B cell (primary cell): ENCODE results near the gene NOL4L. TPM values are rescaled to one million over a fixed set of nuclear protein-coding genes. Genes with fewer than 3 reads are reported as not detected.

ENCODE experiments used
- ATAC-seq: fragments of 200-7000 bp; cut with Tn5 transposase; one replicate; pipeline ENCODE4 v1.10.0; 2021; ENCODE audit warnings: low read depth, mild to moderate bottlenecking, moderate number of reproducible peaks, moderate library complexity
- CTCF ChIA-PET: fragments of 350-600 bp; sonication (Branson Sonifier 250); formaldehyde crosslinking; loops from one replicate; lab custom pipeline; 2021; ENCODE audit warnings: antibody characterized with exemption, inconsistent platforms; lab: Charles Lee
- POLR2A ChIA-PET: fragments of 350-600 bp; sonication (Branson Sonifier 250); formaldehyde crosslinking; loops from one replicate; lab custom pipeline; 2021; ENCODE audit warnings: antibody characterized with exemption; lab: Charles Lee
- DNase-seq: peaks from one replicate; pipeline ENCODE4 v3.0.0; 2013
- H2AFZ ChIP-seq: 2 replicates; pipeline ENCODE4 v1.6.1; 2012; ENCODE audit warnings: mild to moderate bottlenecking, low read depth, low read length; ENCODE audit not compliant: insufficient read depth, poor library complexity, severe bottlenecking
- H3K27ac ChIP-seq, 2 donors: 1 replicate in 1 of 2; 2 replicates in 1 of 2; pipeline ENCODE4 v1.5.1; 2012 to 2013; ENCODE audit warnings: low read length in 2 of 2, mild to moderate bottlenecking in 2 of 2, moderate library complexity in 1 of 2
- H3K27me3 ChIP-seq, 4 experiments: fragments of 200-600 bp in 1 of 4; sonication (generic) in 1 of 4; replicated peaks in 1 of 4; 1 replicate in 2 of 4; 2 replicates in 2 of 4; pipeline versions ENCODE4 v1.6.1 to v1.7.0; 2013 to 2016; ENCODE audit warnings: low read length in 3 of 4, mild to moderate bottlenecking in 2 of 4, mixed read lengths in 1 of 4, moderate library complexity in 1 of 4; ENCODE audit not compliant: insufficient read depth in 4 of 4, control insufficient read depth in 3 of 4; ENCODE audit errors: control extremely low read depth in 1 of 4
- H3K36me3 ChIP-seq, 2 experiments: replicated peaks in 1 of 2; 1 replicate in 1 of 2; 2 replicates in 1 of 2; pipeline versions ENCODE4 v1.6.1 to v1.7.1; 2013; ENCODE audit warnings: low read length in 1 of 2; ENCODE audit not compliant: insufficient read depth in 2 of 2, control insufficient read depth in 1 of 2; ENCODE audit errors: control extremely low read depth in 1 of 2, extremely low read depth in 1 of 2
- H3K4me1 ChIP-seq, 2 donors: fragments of 200-600 bp in 1 of 2; sonication (generic) in 1 of 2; 1 replicate in 1 of 2; 2 replicates in 1 of 2; pipeline versions ENCODE4 v1.5.1 to v1.6.1; 2013 to 2017; ENCODE audit warnings: low read length in 2 of 2; ENCODE audit not compliant: control insufficient read depth in 2 of 2, insufficient read depth in 2 of 2
- H3K4me2 ChIP-seq: replicated peaks from 2 replicates; pipeline ENCODE3; 2012; ENCODE audit warnings: mild to moderate bottlenecking, low read depth, low read length; ENCODE audit not compliant: poor library complexity, severe bottlenecking
- H3K4me3 ChIP-seq, 5 experiments: fragments of 200-600 bp in 1 of 5; sonication (generic) in 1 of 5; 1 replicate in 3 of 5; 2 replicates in 2 of 5; pipeline versions ENCODE4 v1.5.1 to v1.7.0; 2011 to 2016; ENCODE audit warnings: low read length in 4 of 5, mild to moderate bottlenecking in 4 of 5, low read depth in 2 of 5, control low read depth in 1 of 5, moderate library complexity in 1 of 5; ENCODE audit not compliant: insufficient read depth in 1 of 5; ENCODE audit errors: control extremely low read depth in 1 of 5, extremely low read depth in 1 of 5
- H3K79me2 ChIP-seq: fragments of 200-600 bp; sonication (generic); one replicate; pipeline ENCODE4 v1.6.0; 2016; ENCODE audit warnings: low read length; ENCODE audit not compliant: control insufficient read depth, insufficient read depth
- H3K9ac ChIP-seq: fragments of 200-600 bp; sonication (generic); 2 replicates; pipeline ENCODE4 v1.6.1; 2017; ENCODE audit warnings: mild to moderate bottlenecking, low read length, moderate library complexity
- H3K9me3 ChIP-seq, 3 donors: one replicate each; pipeline versions ENCODE4 v1.6.1 to v1.7.1; 2013; ENCODE audit warnings: low read length in 2 of 3; ENCODE audit not compliant: control insufficient read depth in 2 of 3, insufficient read depth in 1 of 3; ENCODE audit errors: control extremely low read depth in 1 of 3
- H4K20me1 ChIP-seq: 2 replicates; pipeline ENCODE4 v1.6.0; 2012; ENCODE audit warnings: mild to moderate bottlenecking, low read length; ENCODE audit not compliant: insufficient read depth, control insufficient read depth, poor library complexity, severe bottlenecking
- H3K27ac Mint-ChIP-seq: one replicate; pipeline ENCODE4 v1.8.0; 2021; ENCODE audit warnings: mixed read lengths
- H3K27me3 Mint-ChIP-seq: one replicate; pipeline ENCODE4 v1.8.0; 2021; ENCODE audit warnings: mixed read lengths
- H3K4me1 Mint-ChIP-seq: one replicate; pipeline ENCODE4 v1.8.0; 2021; ENCODE audit warnings: mixed read lengths
- H3K4me3 Mint-ChIP-seq: one replicate; pipeline ENCODE4 v1.8.0; 2021; ENCODE audit warnings: mixed read lengths
- H3K9me3 Mint-ChIP-seq: one replicate; pipeline ENCODE4 v1.8.0; 2022; ENCODE audit warnings: mixed read lengths; ENCODE audit not compliant: insufficient read depth
- CTCF ChIP-seq: fragments of 200-600 bp; IDR thresholded peaks from one replicate; pipeline ENCODE4 v1.8.0; 2022; ENCODE audit warnings: antibody characterized with exemption, mild to moderate bottlenecking
- EZH2 ChIP-seq: IDR thresholded peaks from 2 replicates; pipeline ENCODE4 v1.6.1; 2012; ENCODE audit warnings: borderline replicate concordance, low read depth, mild to moderate bottlenecking, moderate library complexity, low read length; ENCODE audit not compliant: insufficient read depth, poor library complexity, severe bottlenecking
- WGBS: methylation state at CpG from one replicate; pipeline ENCODE4 v1.1.5; 2013; ENCODE audit warnings: missing lambda C conversion rate; ENCODE audit not compliant: insufficient coverage; 5-methylcytosine and 5-hydroxymethylcytosine counted together
- intact Hi-C: fragments of 100-400 bp; cut with micrococcal nuclease; formaldehyde crosslinking; loops from one replicate; pipeline ENCODE4 v1.10.0; 2022
- polyA plus RNA-seq: library from polyadenylated mRNA; depleted of rRNA; stranded (reverse); fragments of >200 nt; gene quantifications from 2 replicates; pipeline ENCODE4 v1.2.3, GENCODE V29; 2012
- total RNA-seq, 2 donors: library from RNA; stranded (reverse); fragments of 120-200 nt in 1 of 2; gene quantifications; 1 replicate in 1 of 2; 2 replicates in 1 of 2; pipeline versions ENCODE4 v1.2.3 to v1.2.4, GENCODE V29; 2013 to 2022

NOL4L gene
- total and polyA plus RNA-seq, 2 donors (not counting 1 experiment from before 2014, with no cell fraction given) = 6.5 to 7.9 TPM

- H3K9me3 Mint-ChIP-seq = no peaks in the 10 kb centered on the region
- ChIA-PET CTCF (interaction anchor here (1.2 kb wide), 1 partner anchor 104 kb away, joined by 4 read pairs; no protein-coding TSS in a partner anchor), POLR2A (no interaction called here)
- intact Hi-C loops = loop anchor here (5.0 kb wide), 2 partner anchors 39 to 89 kb away; partner anchors contain the start of gene NOL4L
- peaks cover 19% of the 10 kb centered on the region in 2 donors for H3K4me1 ChIP-seq
- no peak overlapping the region for H3K4me3 ChIP-seq
- peaks cover 0 to 5% (median 2%) of the 10 kb centered on the region in 4 experiments for H3K27me3 ChIP-seq
- H4K20me1 ChIP-seq = no peaks in the 10 kb centered on the region
- peaks cover 0 to 3% (median 0%) of the 10 kb centered on the region in 3 donors for H3K9me3 ChIP-seq
- DNase-seq = no peak
- no peak overlapping the region for H3K27ac ChIP-seq
- no peak overlapping the region for H3K27ac Mint-ChIP-seq
- no peak overlapping the region for H3K4me3 Mint-ChIP-seq
- no peak overlapping the region for H3K9ac ChIP-seq
- no peaks in the 10 kb centered on the region for H3K27me3 Mint-ChIP-seq
- no peaks in the 10 kb centered on the region for H3K36me3 ChIP-seq
- peak overlapping the region; percentile 84 for H3K4me2 ChIP-seq
- ATAC-seq = no peak
- no peaks in the 10 kb centered on the region for H3K79me2 ChIP-seq
- H2AFZ ChIP-seq = no peak overlapping the region
- 100% methylated on average over 1 of the region's 3 CpGs for WGBS
- H3K4me1 Mint-ChIP-seq = peaks cover 11% of the 10 kb centered on the region
- TF ChIP-seq EZH2 = no peak
- no peak for TF ChIP-seq CTCF
Observed at GRCh38 chr20:32626407-32626806, 41.3 kb upstream of the NOL4L start.

- TF ChIP-seq EZH2 = no peak
- no peak for TF ChIP-seq CTCF
- no peaks in the 10 kb centered on the region for H3K9me3 Mint-ChIP-seq
- Histone ChIP-seq H3K36me3 (no peaks in the 10 kb centered on the region), H3K27ac (no peak overlapping the region), H3K27me3 (peaks cover 0 to 5% (median 2%) of the 10 kb centered on the region in 4 experiments), H3K4me1 (peaks cover 19% of the 10 kb centered on the region in 2 donors), H3K4me2 (no peak overlapping the region), H3K9ac (no peak overlapping the region), H2AFZ (no peak overlapping the region), H3K79me2 (no peaks in the 10 kb centered on the region), H3K4me3 (no peak overlapping the region), H4K20me1 (no peaks in the 10 kb centered on the region), H3K9me3 (peaks cover 0 to 3% (median 0%) of the 10 kb centered on the region in 3 donors)
- DNase-seq = no peak
- 92% methylated on average over 18 of the region's 18 CpGs for WGBS
- ChIA-PET CTCF (interaction anchor here (1.2 kb wide), 1 partner anchor 104 kb away, joined by 4 read pairs; no protein-coding TSS in a partner anchor), POLR2A (no interaction called here)
- no peak overlapping the region for H3K4me3 Mint-ChIP-seq
- no peak overlapping the region for H3K27ac Mint-ChIP-seq
- peaks cover 11% of the 10 kb centered on the region for H3K4me1 Mint-ChIP-seq
- no peak for ATAC-seq
- no peaks in the 10 kb centered on the region for H3K27me3 Mint-ChIP-seq
- intact Hi-C loops = loop anchor here (5.0 kb wide), 2 partner anchors 39 to 89 kb away; partner anchors contain the start of gene NOL4L
Observed at GRCh38 chr20:32625996-32626395, 40.9 kb upstream of the NOL4L start.
